ENCODE measurements around the gene OR10K2.

DNA sequence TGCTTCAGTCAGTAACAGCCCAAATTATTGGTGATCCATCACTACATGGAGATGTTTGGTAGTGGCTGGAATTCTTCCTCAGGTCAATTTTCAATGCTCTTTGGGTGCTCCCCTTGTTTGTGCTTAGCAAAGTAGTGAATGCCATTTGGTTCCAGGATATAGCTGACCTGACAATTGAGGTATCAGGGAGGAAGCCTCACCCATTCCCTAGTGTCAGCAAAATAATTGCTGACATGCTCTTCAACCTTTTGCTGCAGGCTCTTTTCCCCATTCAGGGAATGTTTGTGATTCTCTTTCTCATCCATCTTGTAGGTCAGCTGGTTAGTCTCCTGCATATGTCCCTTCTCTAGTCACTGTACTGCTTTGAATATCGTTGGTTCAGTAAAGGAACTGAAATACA, 28.5 kb upstream of the OR10K2 start:
- TF ChIP-seq, protein P1, sequence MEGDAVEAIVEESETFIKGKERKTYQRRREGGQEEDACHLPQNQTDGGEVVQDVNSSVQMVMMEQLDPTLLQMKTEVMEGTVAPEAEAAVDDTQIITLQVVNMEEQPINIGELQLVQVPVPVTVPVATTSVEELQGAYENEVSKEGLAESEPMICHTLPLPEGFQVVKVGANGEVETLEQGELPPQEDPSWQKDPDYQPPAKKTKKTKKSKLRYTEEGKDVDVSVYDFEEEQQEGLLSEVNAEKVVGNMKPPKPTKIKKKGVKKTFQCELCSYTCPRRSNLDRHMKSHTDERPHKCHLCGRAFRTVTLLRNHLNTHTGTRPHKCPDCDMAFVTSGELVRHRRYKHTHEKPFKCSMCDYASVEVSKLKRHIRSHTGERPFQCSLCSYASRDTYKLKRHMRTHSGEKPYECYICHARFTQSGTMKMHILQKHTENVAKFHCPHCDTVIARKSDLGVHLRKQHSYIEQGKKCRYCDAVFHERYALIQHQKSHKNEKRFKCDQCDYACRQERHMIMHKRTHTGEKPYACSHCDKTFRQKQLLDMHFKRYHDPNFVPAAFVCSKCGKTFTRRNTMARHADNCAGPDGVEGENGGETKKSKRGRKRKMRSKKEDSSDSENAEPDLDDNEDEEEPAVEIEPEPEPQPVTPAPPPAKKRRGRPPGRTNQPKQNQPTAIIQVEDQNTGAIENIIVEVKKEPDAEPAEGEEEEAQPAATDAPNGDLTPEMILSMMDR (conservative IDR thresholded peaks at IDR 0.05; ENCODE audit: low read depth, low read length): no peak
- TF ChIP-seq MXI1 (IDR thresholded peaks at IDR 0.05; ENCODE audit: borderline replicate concordance, low read depth, low read length) (no peak), SMC3 (IDR thresholded peaks at IDR 0.05; ENCODE audit: low read depth, low read length) (no peak), NFE2L2 (IDR thresholded peaks at IDR 0.05; ENCODE audit: low read depth, low read length) (no peak), POLR2A (IDR thresholded peaks at IDR 0.05; ENCODE audit: low read depth, low read length) (no peak), MAFK (IDR thresholded peaks at IDR 0.05; ENCODE audit: low read depth, low read length) (0 out of 2 replicates have a peak, but pooled peaks have one; percentile 4), CEBPB (IDR thresholded peaks at IDR 0.05; ENCODE audit: low read depth, low read length) (no peak), RFX5 (IDR thresholded peaks at IDR 0.05; ENCODE audit: low read depth, low read length) (no peak), CHD1 (IDR thresholded peaks at IDR 0.05; ENCODE audit: low read depth, low read length) (no peak), FOS (IDR thresholded peaks at IDR 0.05; ENCODE audit: low read depth, low read length) (no peak), BHLHE40 (IDR thresholded peaks at IDR 0.05; ENCODE audit: low read depth, low read length) (no peak), RAD21 (IDR thresholded peaks at IDR 0.05; ENCODE audit: low read length) (no peak), RCOR1 (IDR thresholded peaks at IDR 0.05; ENCODE audit: insufficient replicate concordance, low read length) (no peak)
- TF ChIP-seq, protein P2, sequence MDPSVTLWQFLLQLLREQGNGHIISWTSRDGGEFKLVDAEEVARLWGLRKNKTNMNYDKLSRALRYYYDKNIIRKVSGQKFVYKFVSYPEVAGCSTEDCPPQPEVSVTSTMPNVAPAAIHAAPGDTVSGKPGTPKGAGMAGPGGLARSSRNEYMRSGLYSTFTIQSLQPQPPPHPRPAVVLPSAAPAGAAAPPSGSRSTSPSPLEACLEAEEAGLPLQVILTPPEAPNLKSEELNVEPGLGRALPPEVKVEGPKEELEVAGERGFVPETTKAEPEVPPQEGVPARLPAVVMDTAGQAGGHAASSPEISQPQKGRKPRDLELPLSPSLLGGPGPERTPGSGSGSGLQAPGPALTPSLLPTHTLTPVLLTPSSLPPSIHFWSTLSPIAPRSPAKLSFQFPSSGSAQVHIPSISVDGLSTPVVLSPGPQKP (IDR thresholded peaks at IDR 0.05; ENCODE audit: borderline replicate concordance, low read depth, low read length): no peak

All from IMR-90 (cell line).